CD4-positive, alpha-beta memory T cell (primary cell): ENCODE results near the gene ECSIT. TPM values are rescaled to one million over a fixed set of nuclear protein-coding genes. Genes with fewer than 3 reads are reported as not detected.
A peak's percentile ranks its signal among the peaks of the same experiment; 100 is the strongest.

Experiments
- CTCF ChIA-PET: fragments of 350-600 bp; sonication (Branson Sonifier 250); formaldehyde crosslinking; loops from one replicate; lab custom pipeline; 2021; ENCODE audit warnings: inconsistent platforms; ENCODE audit not compliant: partially characterized antibody; lab: Charles Lee
- POLR2A ChIA-PET: fragments of 350-600 bp; sonication (Branson Sonifier 250); formaldehyde crosslinking; loops from one replicate; lab custom pipeline; 2021; ENCODE audit not compliant: partially characterized antibody; lab: Charles Lee
- DNase-seq, 5 donors: peaks; one replicate each; pipeline versions ENCODE4 v3.0.0 to v3.0.0-alpha.2; 2020 to 2022; ENCODE audit warnings: mixed read lengths in 1 of 5
- H3K27ac ChIP-seq: one replicate; pipeline ENCODE4 v1.7.0; 2013; ENCODE audit warnings: low read depth, low read length
- H3K27me3 ChIP-seq: 2 replicates; pipeline ENCODE4 v1.7.0; 2013; ENCODE audit warnings: mild to moderate bottlenecking, low read length, moderate library complexity; ENCODE audit not compliant: insufficient read depth
- H3K36me3 ChIP-seq: 2 replicates; pipeline ENCODE4 v1.7.0; 2013; ENCODE audit warnings: mild to moderate bottlenecking, low read length, moderate library complexity; ENCODE audit not compliant: insufficient read depth
- H3K4me1 ChIP-seq: 2 replicates; pipeline ENCODE4 v1.7.0; 2013; ENCODE audit warnings: mild to moderate bottlenecking, low read length, moderate library complexity; ENCODE audit not compliant: insufficient read depth
- H3K4me3 ChIP-seq, 2 donors: one replicate each; pipeline ENCODE4 v1.7.0; 2013; ENCODE audit warnings: low read length in 2 of 2, mild to moderate bottlenecking in 1 of 2
- H3K9me3 ChIP-seq, 2 donors: one replicate each; pipeline ENCODE4 v1.7.0; 2013; ENCODE audit warnings: low read length in 2 of 2, control low read depth in 1 of 2; ENCODE audit not compliant: control insufficient read depth in 1 of 2
- H3K27ac Mint-ChIP-seq, 7 donors: one replicate each; pipeline ENCODE4 v1.8.0; 2020 to 2021; ENCODE audit warnings: mixed read lengths in 7 of 7, mild to moderate bottlenecking in 6 of 7, inconsistent platforms in 3 of 7, moderate library complexity in 3 of 7
- H3K27me3 Mint-ChIP-seq, 2 donors: one replicate each; pipeline ENCODE4 v1.8.0; 2020 to 2021; ENCODE audit warnings: mixed read lengths in 2 of 2
- H3K36me3 Mint-ChIP-seq, 2 donors: one replicate each; pipeline ENCODE4 v1.8.0; 2020 to 2021; ENCODE audit warnings: mixed read lengths in 2 of 2, inconsistent platforms in 1 of 2, mild to moderate bottlenecking in 1 of 2
- H3K4me1 Mint-ChIP-seq, 4 donors: one replicate each; pipeline ENCODE4 v1.8.0; 2020 to 2021; ENCODE audit warnings: mixed read lengths in 4 of 4, mild to moderate bottlenecking in 1 of 4
- H3K4me3 Mint-ChIP-seq, 8 donors: one replicate each; pipeline ENCODE4 v1.8.0; 2020 to 2021; ENCODE audit warnings: mixed read lengths in 8 of 8, mild to moderate bottlenecking in 7 of 8, moderate library complexity in 6 of 8, inconsistent platforms in 3 of 8
- H3K9me3 Mint-ChIP-seq, 8 donors: one replicate each; pipeline ENCODE4 v1.8.0; 2020 to 2021; ENCODE audit warnings: mixed read lengths in 8 of 8, mild to moderate bottlenecking in 5 of 8, inconsistent platforms in 3 of 8, moderate library complexity in 1 of 8
- intact Hi-C: fragments of 100-400 bp; cut with micrococcal nuclease; formaldehyde crosslinking; loops from one replicate; pipeline ENCODE4 v1.15.1; 2023
- polyA plus RNA-seq, 2 donors: library from polyadenylated mRNA; unstranded; fragments of 300-500 nt; fragmentation: Illumina TruSeq; gene quantifications; one replicate each; pipeline ENCODE4 v1.2.3, GENCODE V29; 2021
- total RNA-seq, 2 experiments: library from RNA; stranded (reverse); gene quantifications; one replicate each; pipeline ENCODE4 v1.2.3, GENCODE V29; 2021

Gene ECSIT
- total and polyA plus RNA-seq, 4 experiments from 2014 or later: 27.3 to 46.2 (median 37.3) TPM

DNA sequence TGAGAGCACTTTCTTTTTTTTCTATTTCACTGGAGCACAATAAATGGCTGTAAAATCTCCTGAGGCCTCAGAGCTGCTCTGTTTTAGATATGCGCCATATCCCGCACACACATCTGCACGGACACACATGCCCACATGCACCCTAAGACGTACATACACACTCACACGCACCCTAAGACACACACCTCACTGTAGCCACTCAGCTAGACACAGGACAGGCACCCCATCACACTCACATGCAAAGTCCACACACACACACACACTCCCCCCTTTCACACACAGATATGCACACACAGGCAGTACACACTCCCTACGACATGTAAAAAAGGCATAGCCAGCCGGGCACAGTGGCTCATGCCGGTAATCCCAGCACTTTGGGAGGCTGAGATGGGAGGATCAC lies 21.3 kb upstream of the ECSIT start:
- Histone ChIP-seq H3K27ac (no peak overlapping the region), H3K36me3 (peaks cover 11% of the 10 kb centered on the region), H3K27me3 (no peaks in the 10 kb centered on the region), H3K4me1 (no peaks in the 10 kb centered on the region), H3K4me3 (no peak overlapping the region), H3K9me3 (no peaks in the 10 kb centered on the region)
- CTCF ChIA-PET: no interaction called here
- Mint-ChIP-seq H3K27me3 (no peaks in the 10 kb centered on the region), H3K36me3 (peaks cover 9 to 17% of the 10 kb centered on the region in 2 donors), H3K4me1 (peaks cover 3 to 9% (median 5%) of the 10 kb centered on the region in 4 donors), H3K4me3 (no peak overlapping the region), H3K27ac (peak overlapping the region in 2 of 7 donors; percentile 54 to 75), H3K9me3 (no peaks in the 10 kb centered on the region)
- POLR2A ChIA-PET: no interaction called here
- DNase-seq: no peak
- intact Hi-C loops: no loop called here

DNA sequence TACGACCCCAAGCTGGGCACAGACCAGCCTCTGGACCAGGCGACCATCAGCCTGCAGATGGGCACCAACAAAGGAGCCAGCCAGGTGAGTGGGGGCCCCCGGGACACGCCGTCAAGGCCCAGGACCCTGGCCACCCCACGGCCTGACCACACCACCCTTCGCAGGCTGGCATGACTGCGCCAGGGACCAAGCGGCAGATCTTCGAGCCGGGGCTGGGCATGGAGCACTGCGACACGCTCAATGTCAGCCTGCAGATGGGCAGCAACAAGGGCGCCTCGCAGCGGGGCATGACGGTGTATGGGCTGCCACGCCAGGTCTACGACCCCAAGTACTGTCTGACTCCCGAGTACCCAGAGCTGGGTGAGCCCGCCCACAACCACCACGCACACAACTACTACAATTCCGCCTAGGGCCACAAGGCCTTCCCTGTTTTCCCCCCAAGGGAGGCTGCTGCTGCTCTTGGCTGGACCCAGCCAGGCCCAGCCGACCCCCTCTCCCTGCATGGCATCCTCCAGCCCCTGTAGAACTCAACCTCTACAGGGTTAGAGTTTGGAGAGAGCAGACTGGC lies 20.5 kb upstream of the ECSIT start:
- H3K9me3 ChIP-seq: no peaks in the 10 kb centered on the region
- no peaks in the 10 kb centered on the region for H3K4me1 ChIP-seq
- no peak for DNase-seq
- no peak overlapping the region for H3K27ac ChIP-seq
- Mint-ChIP-seq H3K4me1 (peaks cover 2 to 8% (median 4%) of the 10 kb centered on the region in 4 donors), H3K36me3 (peaks cover 8 to 16% of the 10 kb centered on the region in 2 donors), H3K9me3 (no peaks in the 10 kb centered on the region), H3K4me3 (no peak overlapping the region), H3K27me3 (no peaks in the 10 kb centered on the region), H3K27ac (no peak overlapping the region)
- H3K4me3 ChIP-seq: no peak overlapping the region
- CTCF ChIA-PET: no interaction called here
- H3K27me3 ChIP-seq: no peaks in the 10 kb centered on the region
- intact Hi-C loops: no loop called here
- POLR2A ChIA-PET: no interaction called here
- H3K36me3 ChIP-seq: peaks cover 11% of the 10 kb centered on the region

DNA sequence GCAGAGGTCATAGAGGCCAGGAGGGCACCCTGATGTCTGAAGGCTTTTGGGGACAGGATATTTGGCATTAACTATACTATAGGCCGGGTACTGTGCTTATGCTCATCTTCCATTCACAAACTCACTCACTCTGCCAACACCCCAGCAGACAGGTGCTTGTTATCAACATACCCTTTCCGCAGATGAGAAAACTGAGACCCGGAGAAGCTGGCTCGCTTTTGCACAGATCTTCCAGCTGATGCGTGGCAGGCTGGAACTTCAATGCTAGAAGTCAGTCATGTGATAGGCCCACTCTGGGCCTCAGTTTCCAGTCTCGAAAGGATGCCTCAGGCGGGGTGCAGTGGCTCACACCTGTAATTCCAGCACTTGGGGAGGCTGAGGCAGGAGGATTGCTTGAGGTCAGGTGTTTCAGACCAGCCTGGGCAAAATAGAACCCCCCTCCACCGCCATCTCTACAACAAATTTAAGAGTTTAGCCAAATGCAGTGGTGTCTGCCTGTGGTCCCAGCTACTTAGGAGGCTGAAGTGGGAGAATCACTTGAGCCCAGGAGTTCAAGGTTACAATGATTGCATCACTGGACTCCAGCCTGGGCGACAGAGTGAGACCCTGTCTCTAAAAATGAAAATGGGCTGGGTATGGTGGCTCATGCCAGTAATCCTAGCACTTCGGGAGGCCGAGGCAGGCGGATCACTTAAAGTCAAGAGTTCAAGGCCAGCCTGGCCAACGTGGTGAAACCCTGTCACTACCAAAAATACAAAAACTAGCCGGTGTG lies 19.2 kb upstream of the ECSIT start:
- ChIA-PET CTCF (interaction anchor here (1.0 to 1.5 kb wide), 3 partner anchors 10 to 13 kb away, joined by 3 read pairs; no protein-coding TSS in a partner anchor), POLR2A (no interaction called here)
- Histone ChIP-seq H3K36me3 (peaks cover 4% of the 10 kb centered on the region), H3K9me3 (no peaks in the 10 kb centered on the region), H3K27ac (no peak overlapping the region), H3K27me3 (no peaks in the 10 kb centered on the region), H3K4me1 (no peaks in the 10 kb centered on the region), H3K4me3 (no peak overlapping the region)
- intact Hi-C loops: no loop called here
- Mint-ChIP-seq H3K4me3 (no peak overlapping the region), H3K9me3 (no peaks in the 10 kb centered on the region), H3K27me3 (peaks cover 2 to 5% of the 10 kb centered on the region in 2 donors), H3K27ac (no peak overlapping the region), H3K4me1 (peaks cover 0 to 2% (median 0%) of the 10 kb centered on the region in 4 donors), H3K36me3 (peaks cover 0 to 6% of the 10 kb centered on the region in 2 donors)
- DNase-seq: no peak

DNA sequence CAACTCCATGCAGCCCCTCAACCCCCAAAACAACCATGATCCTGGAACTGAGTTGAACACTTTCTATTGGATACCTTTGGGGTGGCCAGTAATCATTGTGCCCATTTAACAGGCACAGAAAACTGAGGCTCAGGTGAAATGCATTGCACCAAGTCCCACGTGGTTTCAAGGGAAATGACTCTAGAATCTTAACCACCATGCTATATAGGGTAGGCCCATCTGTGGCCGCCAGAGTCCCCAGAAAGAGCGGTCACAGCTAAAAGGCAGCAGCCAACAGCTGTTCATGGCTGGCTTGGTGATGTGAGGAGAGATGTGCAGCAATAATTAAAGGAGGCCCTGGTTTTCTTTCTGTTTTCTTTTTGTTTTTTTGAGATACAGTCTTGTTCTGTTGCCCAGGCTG lies 12.3 kb upstream of the ECSIT start:
- Mint-ChIP-seq H3K27me3 (peaks cover 9 to 14% of the 10 kb centered on the region in 2 donors), H3K27ac (no peak overlapping the region), H3K4me1 (peaks cover 0 to 4% (median 3%) of the 10 kb centered on the region in 4 donors), H3K36me3 (no peaks in the 10 kb centered on the region), H3K4me3 (no peak overlapping the region), H3K9me3 (no peaks in the 10 kb centered on the region)
- intact Hi-C loops: no loop called here
- no peak overlapping the region for H3K4me3 ChIP-seq
- peaks cover 5% of the 10 kb centered on the region for H3K4me1 ChIP-seq
- H3K27ac ChIP-seq: no peak overlapping the region
- CTCF ChIA-PET: no interaction called here
- H3K27me3 ChIP-seq: peaks cover 7% of the 10 kb centered on the region
- H3K9me3 ChIP-seq: no peaks in the 10 kb centered on the region
- H3K36me3 ChIP-seq: no peaks in the 10 kb centered on the region
- no peak for DNase-seq
- POLR2A ChIA-PET: no interaction called here

DNA sequence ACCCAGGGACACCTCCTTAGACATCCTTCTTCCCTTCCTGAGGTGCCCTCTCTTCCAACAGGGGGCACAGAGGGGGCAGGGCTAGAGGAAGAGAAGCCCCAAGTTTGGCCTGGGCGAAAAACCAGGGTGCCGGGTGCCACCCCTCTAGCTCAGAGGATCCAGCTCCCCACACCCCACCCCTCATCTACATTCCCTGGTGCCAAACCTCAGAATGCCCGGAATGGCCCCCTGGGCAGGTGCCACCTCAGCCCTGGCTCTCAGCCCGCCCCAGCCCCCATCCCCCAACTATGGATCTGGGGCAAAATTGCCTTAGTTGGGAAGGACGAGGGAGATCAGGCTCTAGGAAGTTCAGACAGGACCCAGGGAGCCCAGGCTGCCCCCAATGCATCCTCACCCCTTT lies 11.7 kb upstream of the ECSIT start:
- H3K36me3 Mint-ChIP-seq: no peaks in the 10 kb centered on the region
- no peak for DNase-seq

DNA sequence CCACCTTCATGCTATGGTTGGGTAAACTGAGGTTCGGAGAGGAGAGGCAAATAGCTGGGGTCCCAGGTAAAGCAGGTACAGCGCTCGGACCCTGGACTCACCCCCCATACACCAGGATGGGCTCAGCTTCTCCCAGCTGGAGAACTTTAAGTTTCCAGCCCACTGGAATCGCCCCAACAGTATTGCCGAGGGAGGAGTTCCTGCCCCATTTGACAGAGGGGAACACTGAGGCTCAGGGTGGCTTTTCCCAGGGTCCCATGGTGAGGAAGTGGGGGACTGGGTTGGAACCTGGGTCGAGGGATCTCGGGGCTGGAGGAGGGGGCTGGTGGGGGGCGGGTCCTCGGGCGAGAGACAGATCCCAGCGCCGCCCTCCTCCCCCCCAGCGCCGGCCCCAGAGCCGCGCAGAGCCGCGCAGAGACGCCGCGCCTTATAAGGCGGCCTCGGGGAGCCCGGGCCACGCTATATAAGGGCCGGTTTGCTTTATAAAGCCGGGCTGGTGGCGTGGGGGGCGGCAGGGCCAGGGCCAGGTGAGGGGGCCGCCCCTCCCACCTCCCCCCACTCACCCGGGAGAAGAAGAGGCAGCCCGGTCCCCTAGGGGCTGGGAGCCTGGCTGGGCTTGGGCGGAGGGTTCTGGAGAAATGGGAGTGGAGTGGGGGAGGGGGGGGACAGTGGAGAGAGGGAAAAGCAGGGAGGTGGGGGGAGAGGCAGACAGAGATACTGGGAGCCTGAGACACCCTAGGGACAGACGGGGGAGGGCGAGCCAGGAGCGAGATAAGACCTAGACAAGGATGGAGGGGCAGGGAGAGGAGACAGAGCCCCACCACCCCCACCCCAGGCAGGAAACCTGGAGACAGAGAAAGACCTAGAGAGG lies 10.8 kb upstream of the ECSIT start:
- Mint-ChIP-seq H3K27me3 (peaks cover 9 to 18% of the 10 kb centered on the region in 2 donors), H3K36me3 (no peaks in the 10 kb centered on the region), H3K27ac (peak overlapping the region in 1 of 7 donors; percentile 59), H3K9me3 (peaks cover 0 to 2% (median 0%) of the 10 kb centered on the region in 8 donors), H3K4me1 (peaks cover 7 to 13% (median 8%) of the 10 kb centered on the region in 4 donors), H3K4me3 (no peak overlapping the region)
- Histone ChIP-seq H3K9me3 (no peaks in the 10 kb centered on the region), H3K27me3 (peaks cover 7% of the 10 kb centered on the region), H3K27ac (no peak overlapping the region), H3K36me3 (no peaks in the 10 kb centered on the region), H3K4me3 (no peak overlapping the region), H3K4me1 (peaks cover 15% of the 10 kb centered on the region)
- intact Hi-C loops: no loop called here
- CTCF ChIA-PET: interaction anchor here (1.0 kb wide), 1 partner anchor 21 kb away, joined by 3 read pairs; no protein-coding TSS in a partner anchor
- no peak for DNase-seq
- POLR2A ChIA-PET: no interaction called here

More for the DNA sequence above, 11.7 kb upstream of the ECSIT start:
- ChIA-PET POLR2A (no interaction called here), CTCF (no interaction called here)
- H3K4me1 Mint-ChIP-seq: peaks cover 3 to 7% (median 3%) of the 10 kb centered on the region in 4 donors
- no peak overlapping the region for H3K27ac Mint-ChIP-seq
- peaks cover 0 to under 1% (median 0%) of the 10 kb centered on the region in 8 donors for H3K9me3 Mint-ChIP-seq
- H3K27ac ChIP-seq: no peak overlapping the region
- H3K27me3 ChIP-seq: peaks cover 7% of the 10 kb centered on the region
- no peak overlapping the region for H3K4me3 Mint-ChIP-seq
- H3K4me3 ChIP-seq: no peak overlapping the region
- no peaks in the 10 kb centered on the region for H3K9me3 ChIP-seq
- intact Hi-C loops: no loop called here
- H3K4me1 ChIP-seq: peaks cover 11% of the 10 kb centered on the region
- peaks cover 9 to 15% of the 10 kb centered on the region in 2 donors for H3K27me3 Mint-ChIP-seq
- H3K36me3 ChIP-seq: no peaks in the 10 kb centered on the region
